KMS-11 (cell line): ENCODE data around the gene SPP2.

Source experiments
- H2AFZ ChIP-seq: fragments of 200-600 bp; sonication (generic); 2 replicates; pipeline ENCODE4 v1.6.1; 2016; ENCODE audit warnings: antibody characterized with exemption, mixed run types, low read depth
- H3K27ac ChIP-seq: fragments of 200-600 bp; sonication (generic); 2 replicates; pipeline ENCODE4 v1.6.1; 2016; ENCODE audit warnings: mild to moderate bottlenecking, mixed run types
- H3K27me3 ChIP-seq: fragments of 200-600 bp; sonication (generic); 2 replicates; pipeline ENCODE4 v1.6.1; 2017; ENCODE audit warnings: mild to moderate bottlenecking, low read depth, mixed run types, moderate library complexity; ENCODE audit not compliant: insufficient read depth
- H3K36me3 ChIP-seq: fragments of 200-600 bp; sonication (generic); 2 replicates; pipeline ENCODE4 v1.6.1; 2017; ENCODE audit warnings: mild to moderate bottlenecking, mixed run types; ENCODE audit not compliant: insufficient read depth
- H3K4me1 ChIP-seq: fragments of 200-600 bp; sonication (generic); 2 replicates; pipeline ENCODE4 v1.6.1; 2016; ENCODE audit warnings: mild to moderate bottlenecking, low read depth, mixed run types; ENCODE audit not compliant: poor library complexity, severe bottlenecking
- H3K4me2 ChIP-seq: fragments of 200-600 bp; sonication (generic); 2 replicates; pipeline ENCODE4 v1.7.0; 2016; ENCODE audit warnings: mild to moderate bottlenecking, mixed run types
- H3K4me3 ChIP-seq: fragments of 200-600 bp; sonication (generic); IDR thresholded peaks from 2 replicates; pipeline ENCODE4 v1.6.1; 2017; ENCODE audit warnings: low read depth, low read length, mixed read lengths; ENCODE audit not compliant: insufficient read depth
- H3K79me2 ChIP-seq: fragments of 200-600 bp; sonication (generic); 2 replicates; pipeline ENCODE4 v1.6.1; 2016; ENCODE audit warnings: low read depth, mixed run types; ENCODE audit not compliant: insufficient read depth
- H3K9ac ChIP-seq: fragments of 200-600 bp; sonication (generic); 2 replicates; pipeline ENCODE4 v1.6.1; 2016; ENCODE audit warnings: mild to moderate bottlenecking, mixed run types
- H4K20me1 ChIP-seq: fragments of 200-600 bp; sonication (generic); 2 replicates; pipeline ENCODE4 v1.6.1; 2016; ENCODE audit warnings: mild to moderate bottlenecking, mixed run types; ENCODE audit not compliant: insufficient read depth
- TF ChIP-seq, protein P1 (sequence below): fragments of 200-600 bp; sonication (generic); conservative IDR thresholded peaks from 2 replicates; pipeline ENCODE4 v1.6.1; 2017; ENCODE audit warnings: low read depth, mild to moderate bottlenecking, antibody characterized with exemption, low read length, moderate library complexity, mixed read lengths

The SPP2 gene

DNA sequence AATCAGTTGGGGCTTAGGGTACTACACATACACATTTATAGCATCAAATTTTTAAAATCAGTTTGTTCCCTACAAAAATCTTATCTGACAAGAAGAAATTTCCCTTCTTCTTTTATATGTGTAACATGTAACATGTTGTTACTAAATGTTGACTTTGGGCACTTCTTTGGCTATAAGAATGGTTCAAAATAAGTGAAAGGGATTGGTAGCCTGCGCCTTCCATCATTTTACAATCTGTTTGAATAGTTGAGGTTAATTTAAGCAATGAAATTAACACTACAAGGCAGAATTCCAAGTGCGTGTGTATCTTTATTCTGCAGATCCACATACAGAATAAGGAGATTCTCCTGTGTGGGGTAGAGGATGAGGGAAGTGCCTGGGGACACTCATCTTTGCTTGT lies 30.2 kb upstream of the SPP2 start:
- H3K27me3 ChIP-seq: no peaks in the 10 kb centered on the region
- no peaks in the 10 kb centered on the region for H3K79me2 ChIP-seq
- TF ChIP-seq, protein P1, sequence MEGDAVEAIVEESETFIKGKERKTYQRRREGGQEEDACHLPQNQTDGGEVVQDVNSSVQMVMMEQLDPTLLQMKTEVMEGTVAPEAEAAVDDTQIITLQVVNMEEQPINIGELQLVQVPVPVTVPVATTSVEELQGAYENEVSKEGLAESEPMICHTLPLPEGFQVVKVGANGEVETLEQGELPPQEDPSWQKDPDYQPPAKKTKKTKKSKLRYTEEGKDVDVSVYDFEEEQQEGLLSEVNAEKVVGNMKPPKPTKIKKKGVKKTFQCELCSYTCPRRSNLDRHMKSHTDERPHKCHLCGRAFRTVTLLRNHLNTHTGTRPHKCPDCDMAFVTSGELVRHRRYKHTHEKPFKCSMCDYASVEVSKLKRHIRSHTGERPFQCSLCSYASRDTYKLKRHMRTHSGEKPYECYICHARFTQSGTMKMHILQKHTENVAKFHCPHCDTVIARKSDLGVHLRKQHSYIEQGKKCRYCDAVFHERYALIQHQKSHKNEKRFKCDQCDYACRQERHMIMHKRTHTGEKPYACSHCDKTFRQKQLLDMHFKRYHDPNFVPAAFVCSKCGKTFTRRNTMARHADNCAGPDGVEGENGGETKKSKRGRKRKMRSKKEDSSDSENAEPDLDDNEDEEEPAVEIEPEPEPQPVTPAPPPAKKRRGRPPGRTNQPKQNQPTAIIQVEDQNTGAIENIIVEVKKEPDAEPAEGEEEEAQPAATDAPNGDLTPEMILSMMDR: no peak

DNA sequence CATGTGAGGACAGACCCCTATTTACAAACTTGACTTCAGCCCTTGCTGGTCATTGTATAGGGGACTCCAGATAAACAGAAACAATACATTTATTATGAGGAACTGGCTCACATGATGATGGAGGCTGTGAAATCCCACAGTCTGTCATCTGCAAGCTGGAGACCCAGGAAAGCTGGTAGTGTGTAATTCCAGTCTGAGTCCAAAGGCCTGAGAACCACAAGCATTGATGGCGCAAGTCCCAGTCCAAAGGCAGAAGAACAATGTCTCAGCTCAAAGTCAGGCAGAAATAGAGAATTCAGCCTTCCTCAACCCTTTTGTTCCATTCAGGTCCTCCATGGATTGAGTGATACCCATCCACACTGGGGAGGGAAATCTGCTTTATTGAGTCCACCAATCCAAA lies 28.1 kb upstream of the SPP2 start:
- Histone ChIP-seq H3K4me1 (no peaks in the 10 kb centered on the region), H3K79me2 (no peaks in the 10 kb centered on the region), H3K27me3 (no peaks in the 10 kb centered on the region), H2AFZ (no peak overlapping the region), H4K20me1 (no peaks in the 10 kb centered on the region), H3K4me2 (no peak overlapping the region), H3K9ac (no peak overlapping the region), H3K36me3 (no peaks in the 10 kb centered on the region), H3K27ac (no peak overlapping the region), H3K4me3 (no peak overlapping the region)
- TF ChIP-seq, protein P1: no peak

More for the DNA sequence above, 30.2 kb upstream of the SPP2 start:
- Histone ChIP-seq H2AFZ (no peak overlapping the region), H3K4me1 (no peaks in the 10 kb centered on the region), H3K27ac (no peak overlapping the region), H3K4me3 (no peak overlapping the region), H3K36me3 (no peaks in the 10 kb centered on the region), H4K20me1 (no peaks in the 10 kb centered on the region), H3K4me2 (no peak overlapping the region), H3K9ac (no peak overlapping the region)

DNA sequence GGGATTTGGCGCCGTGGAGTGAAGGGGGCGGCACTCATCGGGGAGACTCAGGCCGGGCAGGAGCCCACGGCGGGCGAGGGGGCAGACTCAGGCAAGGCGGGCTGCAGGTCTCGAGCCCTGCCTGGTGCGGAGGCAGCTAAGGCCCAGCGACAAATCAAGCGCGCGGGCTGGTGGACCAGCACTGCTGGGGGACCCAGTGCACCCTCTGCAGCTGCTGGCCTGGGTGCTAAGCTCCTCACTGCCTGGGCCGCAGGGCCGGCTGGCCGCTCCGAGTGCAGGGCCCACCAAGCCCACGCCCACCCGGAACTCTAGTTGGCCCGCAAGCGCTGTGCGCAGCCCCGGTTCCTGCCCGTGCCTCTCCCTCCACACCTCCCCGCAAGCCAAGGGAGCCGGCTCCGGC lies 26.2 kb upstream of the SPP2 start:
- TF ChIP-seq, protein P1: no peak
- no peak overlapping the region for H3K4me2 ChIP-seq
- no peak overlapping the region for H3K9ac ChIP-seq
- H3K4me1 ChIP-seq: no peaks in the 10 kb centered on the region
- no peak overlapping the region for H2AFZ ChIP-seq
- no peaks in the 10 kb centered on the region for H4K20me1 ChIP-seq
- no peaks in the 10 kb centered on the region for H3K36me3 ChIP-seq
- no peak overlapping the region for H3K4me3 ChIP-seq
- H3K79me2 ChIP-seq: no peaks in the 10 kb centered on the region
- H3K27me3 ChIP-seq: no peaks in the 10 kb centered on the region
- H3K27ac ChIP-seq: no peak overlapping the region

DNA sequence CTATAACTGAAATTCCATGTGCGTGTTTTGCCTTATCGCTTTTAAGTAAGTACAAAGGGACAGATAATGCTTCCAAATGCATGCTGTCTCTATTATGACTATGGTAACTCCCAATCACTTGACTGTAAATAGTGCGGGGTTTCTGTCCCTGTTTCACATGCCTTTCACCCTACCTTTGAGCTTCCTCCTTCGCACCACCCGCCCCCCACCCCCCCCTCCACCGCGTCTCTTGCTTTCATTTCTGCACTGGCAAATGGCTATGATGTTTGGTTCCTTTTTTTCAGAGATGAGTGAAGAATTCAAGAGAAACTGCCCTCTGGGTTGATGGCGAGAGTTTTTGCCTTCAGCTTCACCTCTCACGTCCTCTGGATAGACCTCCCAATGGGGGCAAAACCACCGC lies 25.0 kb upstream of the SPP2 start:
- no peak overlapping the region for H3K9ac ChIP-seq
- no peaks in the 10 kb centered on the region for H3K27me3 ChIP-seq
- TF ChIP-seq, protein P1: no peak
- H3K4me3 ChIP-seq: no peak overlapping the region
- H3K36me3 ChIP-seq: no peaks in the 10 kb centered on the region
- no peaks in the 10 kb centered on the region for H4K20me1 ChIP-seq
- H3K4me1 ChIP-seq: no peaks in the 10 kb centered on the region
- no peaks in the 10 kb centered on the region for H3K79me2 ChIP-seq
- no peak overlapping the region for H3K27ac ChIP-seq
- peak overlapping the region; percentile 54 for H3K4me2 ChIP-seq
- no peak overlapping the region for H2AFZ ChIP-seq
